ENCODE results near the gene LPP.

- TF ChIP-seq, protein P1, sequence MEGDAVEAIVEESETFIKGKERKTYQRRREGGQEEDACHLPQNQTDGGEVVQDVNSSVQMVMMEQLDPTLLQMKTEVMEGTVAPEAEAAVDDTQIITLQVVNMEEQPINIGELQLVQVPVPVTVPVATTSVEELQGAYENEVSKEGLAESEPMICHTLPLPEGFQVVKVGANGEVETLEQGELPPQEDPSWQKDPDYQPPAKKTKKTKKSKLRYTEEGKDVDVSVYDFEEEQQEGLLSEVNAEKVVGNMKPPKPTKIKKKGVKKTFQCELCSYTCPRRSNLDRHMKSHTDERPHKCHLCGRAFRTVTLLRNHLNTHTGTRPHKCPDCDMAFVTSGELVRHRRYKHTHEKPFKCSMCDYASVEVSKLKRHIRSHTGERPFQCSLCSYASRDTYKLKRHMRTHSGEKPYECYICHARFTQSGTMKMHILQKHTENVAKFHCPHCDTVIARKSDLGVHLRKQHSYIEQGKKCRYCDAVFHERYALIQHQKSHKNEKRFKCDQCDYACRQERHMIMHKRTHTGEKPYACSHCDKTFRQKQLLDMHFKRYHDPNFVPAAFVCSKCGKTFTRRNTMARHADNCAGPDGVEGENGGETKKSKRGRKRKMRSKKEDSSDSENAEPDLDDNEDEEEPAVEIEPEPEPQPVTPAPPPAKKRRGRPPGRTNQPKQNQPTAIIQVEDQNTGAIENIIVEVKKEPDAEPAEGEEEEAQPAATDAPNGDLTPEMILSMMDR (IDR thresholded peaks at IDR 0.05) = no peak
- no peak for TF ChIP-seq POLR2A (IDR thresholded peaks at IDR 0.05)
Measured at GRCh38 chr3:188584162-188584529, 430.2 kb downstream of the LPP start.

All from stomach (tissue), 4 donors.